Measurements from ENCODE around the gene NPSR1. TPM values are rescaled to one million over a fixed set of nuclear protein-coding genes. Genes with fewer than 3 reads are reported as not detected.

The NPSR1 gene
- total RNA-seq, 3 donors from 2014 or later (not counting 1 experiment from before 2014, with no cell fraction given) = not detected

GRCh38 chr7:34845666-34846361 is 187.8 kb downstream of the NPSR1 start:
- no peak for DNase-seq
- no peaks in the 10 kb centered on the region for H3K4me1 Mint-ChIP-seq
- no peaks in the 10 kb centered on the region for H3K9me3 ChIP-seq (ENCODE audit: control insufficient read depth, insufficient read depth, low read length)
- no peaks in the 10 kb centered on the region for H3K36me3 ChIP-seq (ENCODE audit: control insufficient read depth, insufficient read depth, low read length)
- 66% methylated on average over 3 of the region's 4 CpGs for WGBS (ENCODE audit: insufficient coverage)
- H3K36me3 Mint-ChIP-seq = no peaks in the 10 kb centered on the region
- no peak for ATAC-seq
- H3K9me3 Mint-ChIP-seq = peaks cover 0 to 3% of the 10 kb centered on the region in 2 donors
- no peak overlapping the region for H3K4me3 ChIP-seq (ENCODE audit: low read length)
- no peak overlapping the region for H3K4me3 Mint-ChIP-seq
- H3K27me3 Mint-ChIP-seq (ENCODE audit: low read depth in 2 of 2) = peaks cover 9 to 11% of the 10 kb centered on the region in 2 donors
- H3K27me3 ChIP-seq (ENCODE audit: control insufficient read depth, insufficient read depth, low read length) = no peaks in the 10 kb centered on the region
- no peak for TF ChIP-seq CTCF (IDR thresholded peaks at IDR 0.05)
- no peaks in the 10 kb centered on the region for H3K4me1 ChIP-seq (ENCODE audit: control insufficient read depth, insufficient read depth, low read length)
- no peak overlapping the region for H3K27ac ChIP-seq (ENCODE audit: low read length)
- intact Hi-C loops (cut with micrococcal nuclease) = no loop called here
- H3K27ac Mint-ChIP-seq = no peak overlapping the region

- intact Hi-C loops (cut with micrococcal nuclease) = no loop called here
- 77% methylated on average over 4 of the region's 5 CpGs for WGBS (ENCODE audit: insufficient coverage)
- Mint-ChIP-seq H3K4me1 (no peaks in the 10 kb centered on the region), H3K27me3 (ENCODE audit: low read depth in 2 of 2) (peaks cover 10 to 23% of the 10 kb centered on the region in 2 donors), H3K27ac (no peak overlapping the region), H3K36me3 (no peaks in the 10 kb centered on the region), H3K9me3 (peaks cover 0 to 3% of the 10 kb centered on the region in 2 donors), H3K4me3 (no peak overlapping the region)
- ATAC-seq (no peak), DNase-seq (no peak)
- no peak for TF ChIP-seq CTCF (IDR thresholded peaks at IDR 0.05)
- H3K27me3 ChIP-seq (ENCODE audit: control insufficient read depth, insufficient read depth, low read length) = no peaks in the 10 kb centered on the region
- H3K27ac ChIP-seq (ENCODE audit: low read length) = no peak overlapping the region
- no peak overlapping the region for H3K4me3 ChIP-seq (ENCODE audit: low read length)
- H3K4me1 ChIP-seq (ENCODE audit: control insufficient read depth, insufficient read depth, low read length) = no peaks in the 10 kb centered on the region
- H3K36me3 ChIP-seq (ENCODE audit: control insufficient read depth, insufficient read depth, low read length) = no peaks in the 10 kb centered on the region
- H3K9me3 ChIP-seq (ENCODE audit: control insufficient read depth, insufficient read depth, low read length) = no peaks in the 10 kb centered on the region
Measured at GRCh38 chr7:34846976-34847375, 189.0 kb downstream of the NPSR1 start.

- H3K4me3 Mint-ChIP-seq = no peak overlapping the region
- no peaks in the 10 kb centered on the region for H3K36me3 Mint-ChIP-seq
- H3K4me1 Mint-ChIP-seq = no peaks in the 10 kb centered on the region
- ATAC-seq (no peak), DNase-seq (no peak)
- H3K27ac ChIP-seq (ENCODE audit: low read length) = no peak overlapping the region
- no peaks in the 10 kb centered on the region for H3K4me1 ChIP-seq (ENCODE audit: control insufficient read depth, insufficient read depth, low read length)
- WGBS (ENCODE audit: insufficient coverage) = 94% methylated on average over 1 of the region's 1 CpG
- no peak overlapping the region for H3K4me3 ChIP-seq (ENCODE audit: low read length)
- H3K27me3 Mint-ChIP-seq (ENCODE audit: low read depth in 2 of 2) = peaks cover 11 to 24% of the 10 kb centered on the region in 2 donors
- no peaks in the 10 kb centered on the region for H3K36me3 ChIP-seq (ENCODE audit: control insufficient read depth, insufficient read depth, low read length)
- H3K9me3 ChIP-seq (ENCODE audit: control insufficient read depth, insufficient read depth, low read length) = no peaks in the 10 kb centered on the region
- no peak overlapping the region for H3K27ac Mint-ChIP-seq
- no peak for TF ChIP-seq CTCF (IDR thresholded peaks at IDR 0.05)
- no peaks in the 10 kb centered on the region for H3K27me3 ChIP-seq (ENCODE audit: control insufficient read depth, insufficient read depth, low read length)
- intact Hi-C loops (cut with micrococcal nuclease) = no loop called here
- no peaks in the 10 kb centered on the region for H3K9me3 Mint-ChIP-seq
Measured at GRCh38 chr7:34848670-34849069, 190.7 kb downstream of the NPSR1 start.
